AG10803 (cell line): ENCODE results near the gene MYO10.

Experiments used
- DNase-seq: peaks from one replicate; pipeline ENCODE4 v3.0.0; 2010; ENCODE audit warnings: low read depth
- H3K4me3 ChIP-seq: 2 replicates; pipeline ENCODE4 v1.5.1; 2011; ENCODE audit warnings: mild to moderate bottlenecking, low read length, control low read depth
- CTCF ChIP-seq: conservative IDR thresholded peaks from 2 replicates; pipeline ENCODE4 v1.5.1; 2011; ENCODE audit warnings: mild to moderate bottlenecking, low read length, control low read depth, inconsistent platforms

The MYO10 gene

GRCh38 chr5:16777432-16777831 lies 158.7 kb downstream of the MYO10 start:
- DNase-seq, result no peak
- no peak overlapping the region for H3K4me3 ChIP-seq

GRCh38 chr5:16776611-16777251 lies 159.4 kb downstream of the MYO10 start:
- TF ChIP-seq CTCF, result peak; percentile 39
- DNase-seq, result peak; percentile 11
- H3K4me3 ChIP-seq, result no peak overlapping the region

More at GRCh38 chr5:16777432-16777831, 158.7 kb downstream of the MYO10 start:
- TF ChIP-seq CTCF, result no peak

- H3K4me3 ChIP-seq, result no peak overlapping the region
- TF ChIP-seq CTCF, result no peak
- DNase-seq, result peak; percentile 64
Observed at GRCh38 chr5:16774806-16775205, 161.3 kb downstream of the MYO10 start.

- DNase-seq, result peak; percentile 87
- no peak for TF ChIP-seq CTCF
- no peak overlapping the region for H3K4me3 ChIP-seq
Observed at GRCh38 chr5:16773991-16774390, 162.1 kb downstream of the MYO10 start.

- no peak overlapping the region for H3K4me3 ChIP-seq
Observed at GRCh38 chr5:16772556-16772955, 163.5 kb downstream of the MYO10 start.

GRCh38 chr5:16768184-16768583 lies 167.9 kb downstream of the MYO10 start:
- DNase-seq, result no peak
- H3K4me3 ChIP-seq, result no peak overlapping the region
- TF ChIP-seq CTCF, result no peak

More at GRCh38 chr5:16772556-16772955, 163.5 kb downstream of the MYO10 start:
- no peak for TF ChIP-seq CTCF
- no peak for DNase-seq

- TF ChIP-seq CTCF, result no peak
- DNase-seq, result no peak
- H3K4me3 ChIP-seq, result no peak overlapping the region
Observed at GRCh38 chr5:16763211-16763610, 172.9 kb downstream of the MYO10 start.
